GM19467 (cell line): ENCODE data around the gene CHIA.
"Not testable (repeated sequence)": the region's sequence is repeated elsewhere in the genome, so short reads cannot be mapped to it uniquely, and the experiment has no call there.

Experiments
- ATAC-seq: cut with Tn5 transposase; IDR thresholded peaks from one replicate; pipeline ENCODE4 v1.9.1; 2021; ENCODE audit warnings: mild to moderate bottlenecking, moderate library complexity; ENCODE audit not compliant: unreplicated experiment

CHIA gene

GRCh38 chr1:111283838-111284237 lies 6.8 kb upstream of the CHIA start:
- ATAC-seq = no peak

GRCh38 chr1:111285879-111286278 lies 4.8 kb upstream of the CHIA start:
- no peak for ATAC-seq

GRCh38 chr1:111286912-111287311 lies 3.7 kb upstream of the CHIA start:
- no peak for ATAC-seq

- ATAC-seq = no peak
These were observed 1.3 kb upstream of the CHIA start for GRCh38 chr1:111289371-111289770.

GRCh38 chr1:111290104-111290503 lies 547 bp upstream of the CHIA start:
- no peak for ATAC-seq

GRCh38 chr1:111294390-111294789 lies 3.7 kb downstream of the CHIA start:
- no peak for ATAC-seq

- ATAC-seq = no peak
These were observed 11.7 kb downstream of the CHIA start for GRCh38 chr1:111302374-111302773.

- ATAC-seq = no peak
These were observed 19.0 kb downstream of the CHIA start for GRCh38 chr1:111309690-111310089.

GRCh38 chr1:111318523-111318922 lies 27.9 kb downstream of the CHIA start:
- no peak for ATAC-seq

- ATAC-seq = no peak
These were observed 29.6 kb downstream of the CHIA start for GRCh38 chr1:111320066-111320879.

GRCh38 chr1:111323231-111323630 lies 32.6 kb downstream of the CHIA start:
- no peak for ATAC-seq

- ATAC-seq = peak; percentile 46
These were observed 41.5 kb downstream of the CHIA start for GRCh38 chr1:111332190-111332589.

GRCh38 chr1:111334169-111334568 lies 43.5 kb downstream of the CHIA start:
- ATAC-seq = no peak

GRCh38 chr1:111335214-111335877 lies 44.7 kb downstream of the CHIA start:
- not testable (repeated sequence) for ATAC-seq

GRCh38 chr1:111338849-111339248 lies 48.2 kb downstream of the CHIA start:
- ATAC-seq = not testable (repeated sequence)

GRCh38 chr1:111346089-111346885 lies 55.6 kb downstream of the CHIA start:
- ATAC-seq = peak; percentile 85

GRCh38 chr1:111347026-111347425 lies 56.4 kb downstream of the CHIA start:
- ATAC-seq = no peak

GRCh38 chr1:111351700-111352099 lies 61.0 kb downstream of the CHIA start:
- no peak for ATAC-seq

- ATAC-seq = no peak
These were observed 63.9 kb downstream of the CHIA start for GRCh38 chr1:111354584-111354983.

GRCh38 chr1:111358964-111359363 lies 68.3 kb downstream of the CHIA start:
- ATAC-seq = no peak

- no peak for ATAC-seq
These were observed 68.7 kb downstream of the CHIA start for GRCh38 chr1:111359376-111359775.

- not testable (repeated sequence) for ATAC-seq
These were observed 69.6 kb downstream of the CHIA start for GRCh38 chr1:111360257-111360656.
